ENCODE data around the gene OGFOD3. TPM values are rescaled to one million over a fixed set of nuclear protein-coding genes. Genes with fewer than 3 reads are reported as not detected.

Gene OGFOD3
- total RNA-seq, 4 donors from 2014 or later, result 7.7 to 39.9 (median 24.3) TPM

- TF ChIP-seq CTCF (IDR thresholded peaks at IDR 0.05; ENCODE audit: low read depth), result no peak
Observed at GRCh38 chr17:82391496-82392066, 26.8 kb downstream of the OGFOD3 start.

DNA sequence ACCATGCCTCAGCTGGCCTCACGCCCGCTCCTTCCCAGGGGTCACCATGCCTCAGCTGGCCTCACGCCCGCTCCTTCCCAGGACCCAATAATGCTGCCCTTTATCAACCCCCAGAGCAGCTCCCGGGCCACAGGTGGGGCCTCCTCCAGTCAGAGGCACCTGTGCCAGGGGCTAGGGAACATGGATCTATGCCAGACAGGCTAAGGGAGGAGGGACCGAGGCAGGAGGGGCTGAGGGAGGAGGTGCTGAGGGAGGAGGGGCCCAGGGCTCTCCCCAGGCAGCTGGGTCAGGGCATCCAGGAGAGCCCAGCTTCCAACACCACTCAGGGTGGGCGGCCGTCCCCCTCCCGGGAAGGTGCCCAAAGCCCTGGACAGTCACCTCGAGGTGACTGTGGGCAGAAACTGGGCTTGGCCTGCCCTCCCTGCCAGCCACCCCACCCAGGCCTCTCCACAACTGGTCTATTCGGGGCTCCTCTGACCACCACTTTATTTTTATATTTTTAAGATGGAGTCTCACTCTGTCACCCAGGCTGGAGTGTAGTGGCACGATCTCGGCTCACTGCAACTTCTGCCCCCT is 27.4 kb downstream of the OGFOD3 start:
- no peak for TF ChIP-seq CTCF (IDR thresholded peaks at IDR 0.05; ENCODE audit: low read depth)

DNA sequence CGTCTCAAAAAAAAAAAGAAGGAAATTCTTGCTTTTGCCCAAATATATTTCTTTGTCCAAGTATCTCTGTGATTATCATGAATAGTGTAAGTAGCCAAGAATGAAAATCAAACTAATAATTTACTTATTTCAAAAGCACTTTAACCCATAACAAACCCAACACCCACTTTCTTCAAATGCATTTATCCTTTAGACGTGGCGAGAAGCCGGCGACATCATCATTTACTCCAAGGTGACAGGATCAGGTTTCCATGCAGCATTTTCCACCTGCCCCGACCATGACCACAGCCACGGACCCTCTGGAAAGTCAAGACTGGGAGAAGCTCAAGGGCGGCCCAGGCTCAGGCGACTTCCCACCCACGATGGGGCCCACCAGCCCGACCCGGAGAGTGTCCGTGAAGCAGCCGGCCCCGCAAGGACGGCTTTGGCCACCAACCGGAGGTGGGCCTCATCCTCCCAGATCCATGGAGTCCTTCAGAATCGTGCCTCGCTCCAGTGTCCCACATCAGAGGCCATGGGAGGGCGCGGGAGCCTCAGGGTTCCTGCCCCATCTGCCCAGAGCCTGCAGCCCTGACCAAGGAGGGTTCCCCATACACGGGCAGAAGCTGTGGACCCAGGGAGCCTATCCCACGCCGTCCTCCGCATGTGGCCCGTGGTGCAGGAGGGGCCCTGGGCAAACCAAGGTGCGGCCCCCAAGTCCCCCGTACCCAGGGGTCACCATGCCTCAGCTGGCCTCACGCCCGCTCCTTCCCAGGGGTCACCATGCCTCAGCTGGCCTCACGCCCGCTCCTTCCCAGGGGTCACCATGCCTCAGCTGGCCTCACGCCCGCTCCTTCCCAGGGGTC is 28.1 kb downstream of the OGFOD3 start:
- TF ChIP-seq CTCF (IDR thresholded peaks at IDR 0.05; ENCODE audit: low read depth), result no peak

DNA sequence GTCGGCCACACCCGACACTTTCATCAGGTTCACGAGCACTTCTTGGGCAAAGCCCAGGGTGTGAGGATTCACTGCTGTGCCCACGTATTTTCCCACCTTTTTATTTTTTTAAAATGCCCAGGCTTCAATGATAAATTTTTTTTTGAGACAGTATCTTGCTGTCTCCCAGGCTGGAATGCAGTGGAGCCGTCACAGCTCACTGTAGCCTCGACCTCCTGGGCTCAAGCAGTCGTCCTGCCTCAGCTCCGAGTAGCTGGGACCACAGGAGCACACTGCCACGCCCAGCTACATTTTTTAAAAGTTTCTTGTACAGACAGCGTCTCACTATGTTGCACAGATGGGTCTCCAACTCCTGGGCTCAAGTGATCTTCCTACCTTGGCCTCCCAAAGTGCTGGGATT is 29.0 kb downstream of the OGFOD3 start:
- TF ChIP-seq CTCF (IDR thresholded peaks at IDR 0.05; ENCODE audit: low read depth), result no peak

DNA sequence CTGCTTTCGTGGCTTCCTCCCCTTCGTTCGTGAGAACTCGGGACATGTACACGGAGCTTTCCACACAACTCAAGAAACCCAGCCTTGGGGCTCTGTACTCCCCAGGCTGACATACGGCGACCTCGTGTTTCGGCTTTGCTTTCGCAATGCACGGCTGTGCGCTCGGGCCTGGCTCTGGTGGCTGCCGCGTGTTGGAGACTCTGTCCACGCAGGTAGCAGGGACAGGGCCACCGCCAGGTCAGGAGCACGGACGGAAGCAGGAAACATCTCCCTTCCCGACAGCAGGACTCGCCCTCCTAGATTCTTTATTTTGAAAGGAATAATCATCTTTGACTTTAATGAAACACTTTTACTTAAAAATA is 29.5 kb downstream of the OGFOD3 start:
- no peak for TF ChIP-seq CTCF (IDR thresholded peaks at IDR 0.05; ENCODE audit: low read depth)

DNA sequence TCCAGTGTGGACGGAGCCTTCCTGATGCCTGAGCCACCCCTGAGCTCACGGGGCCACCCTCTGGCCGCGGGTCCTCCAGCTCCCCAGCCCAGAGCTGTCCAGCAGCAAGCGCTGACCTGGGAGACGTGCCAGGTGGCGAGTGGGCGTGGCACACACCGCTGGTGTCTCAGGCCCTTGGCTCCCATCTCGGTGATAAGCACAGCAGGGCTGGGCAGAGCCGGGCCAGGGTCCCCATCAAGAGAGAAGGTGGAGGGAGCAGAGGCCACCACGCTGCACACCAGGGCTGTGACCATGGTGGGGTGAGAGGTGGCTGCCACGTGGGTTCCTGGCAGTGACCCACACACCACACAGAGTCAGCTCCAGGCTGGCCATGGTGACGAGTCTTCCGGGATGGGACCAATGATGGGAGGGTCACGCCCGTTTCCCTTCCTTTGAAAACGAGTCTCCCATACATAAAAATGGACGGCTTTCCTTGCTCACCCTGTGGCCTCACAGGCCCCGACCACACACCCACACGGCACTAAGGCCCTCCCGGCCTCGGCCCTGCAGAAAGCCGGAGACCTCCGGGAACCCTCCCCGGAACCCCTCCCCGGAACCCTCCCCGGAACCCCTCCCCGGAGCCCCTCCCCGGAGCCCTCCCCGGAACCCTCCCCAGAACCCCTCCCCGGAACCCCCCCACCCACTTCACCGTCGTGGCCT is 30.0 kb downstream of the OGFOD3 start:
- no peak for TF ChIP-seq CTCF (IDR thresholded peaks at IDR 0.05; ENCODE audit: low read depth)

GRCh38 chr17:82387705-82388106 is 30.7 kb downstream of the OGFOD3 start:
- no peak for TF ChIP-seq CTCF (IDR thresholded peaks at IDR 0.05; ENCODE audit: low read depth)

Measured in subcutaneous adipose tissue (tissue), 4 donors.